ENCODE results near the gene MACROD2. TPM values are rescaled to one million over a fixed set of nuclear protein-coding genes. Genes with fewer than 3 reads are reported as not detected.

MACROD2 gene
- total RNA-seq, 1 experiment from 2014 or later, result 0.12 TPM

DNA sequence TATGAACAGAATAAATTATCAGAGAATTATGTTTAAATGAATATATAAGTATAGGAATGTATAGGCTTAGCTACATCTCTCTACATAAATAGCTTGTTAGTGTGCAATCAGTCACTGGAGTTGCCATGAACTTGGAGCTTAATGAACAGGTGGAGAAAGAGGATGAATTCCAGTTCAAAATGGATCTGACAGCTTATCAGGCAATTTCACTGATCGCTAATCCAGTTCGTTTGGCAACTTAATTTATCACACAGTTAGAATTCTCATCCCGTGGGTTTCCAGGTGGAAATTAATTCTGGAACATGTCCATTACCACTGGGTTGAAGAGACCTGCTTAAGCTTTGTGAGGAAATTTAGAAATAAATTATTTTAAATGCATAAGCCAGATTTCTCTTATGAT lies 118.1 kb downstream of the MACROD2 start:
- H3K9me3 ChIP-seq (replicated peaks), result no peaks in the 10 kb centered on the region; the same call in 1 of the 2 replicates
- no peaks in the 10 kb centered on the region for H3K27me3 ChIP-seq
- no peaks in the 10 kb centered on the region for H3K4me1 ChIP-seq
- no peak overlapping the region for H3K4me3 ChIP-seq
- no peaks in the 10 kb centered on the region for H3K36me3 ChIP-seq
- no peak overlapping the region for H3K27ac ChIP-seq
- DNase-seq, result no peak

DNA sequence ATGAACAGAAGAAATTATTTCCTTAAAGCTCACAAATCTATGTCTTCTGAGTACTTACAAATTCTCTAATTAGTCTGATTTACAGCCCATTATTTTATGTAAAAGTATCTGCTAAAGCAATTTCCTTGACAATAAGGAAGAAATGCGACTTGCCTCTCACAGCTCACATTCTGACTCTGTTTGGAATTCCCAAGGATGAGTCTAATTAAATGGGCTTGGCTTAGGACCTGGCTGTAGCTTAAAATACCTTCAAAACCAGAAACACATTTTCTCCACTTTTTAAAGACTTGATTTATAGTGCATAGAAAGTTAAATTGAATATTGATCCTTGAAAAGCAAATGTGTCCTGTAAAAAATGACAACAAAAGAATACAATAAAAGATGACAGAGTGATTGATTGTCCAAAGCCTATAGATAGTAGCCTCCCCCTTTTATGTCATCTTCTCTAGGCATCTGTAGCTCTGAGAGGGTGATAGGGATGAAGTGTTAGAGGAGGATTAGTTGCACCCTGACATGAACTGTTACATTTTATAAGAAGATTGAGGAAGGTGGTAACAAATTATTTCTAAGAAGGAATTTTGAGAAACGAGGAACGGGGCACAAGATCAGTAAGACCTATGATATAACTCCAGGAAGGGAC lies 118.9 kb downstream of the MACROD2 start:
- no peak for DNase-seq
- Histone ChIP-seq H3K36me3 (no peaks in the 10 kb centered on the region), H3K27ac (no peak overlapping the region), H3K4me3 (no peak overlapping the region), H3K9me3 (replicated peaks) (no peaks in the 10 kb centered on the region; the same call in 1 of the 2 replicates), H3K27me3 (no peaks in the 10 kb centered on the region), H3K4me1 (no peaks in the 10 kb centered on the region)

DNA sequence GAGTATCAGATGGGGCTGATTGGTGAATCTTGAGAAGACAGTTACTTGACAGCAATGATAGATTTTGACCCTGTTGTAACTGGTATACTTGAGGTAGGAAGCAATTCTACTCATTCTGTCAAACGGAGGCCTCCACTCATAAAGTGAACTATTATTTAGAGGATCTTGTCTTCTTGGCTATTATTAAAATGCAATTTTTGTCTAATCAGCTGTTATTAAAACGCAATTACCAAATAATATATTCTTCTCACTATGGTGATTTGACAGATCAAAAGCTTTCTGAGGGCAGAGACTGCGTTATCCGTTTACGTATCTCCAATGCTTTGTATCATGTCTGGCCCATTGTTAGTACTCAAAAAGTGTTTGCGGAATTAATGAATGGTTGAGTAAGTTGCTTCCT lies 120.7 kb downstream of the MACROD2 start:
- no peaks in the 10 kb centered on the region; the same call in 1 of the 2 replicates for H3K9me3 ChIP-seq (replicated peaks)
- no peaks in the 10 kb centered on the region for H3K36me3 ChIP-seq
- DNase-seq, result no peak
- H3K4me3 ChIP-seq, result no peak overlapping the region
- H3K27ac ChIP-seq, result no peak overlapping the region
- H3K4me1 ChIP-seq, result no peaks in the 10 kb centered on the region
- no peaks in the 10 kb centered on the region for H3K27me3 ChIP-seq

DNA sequence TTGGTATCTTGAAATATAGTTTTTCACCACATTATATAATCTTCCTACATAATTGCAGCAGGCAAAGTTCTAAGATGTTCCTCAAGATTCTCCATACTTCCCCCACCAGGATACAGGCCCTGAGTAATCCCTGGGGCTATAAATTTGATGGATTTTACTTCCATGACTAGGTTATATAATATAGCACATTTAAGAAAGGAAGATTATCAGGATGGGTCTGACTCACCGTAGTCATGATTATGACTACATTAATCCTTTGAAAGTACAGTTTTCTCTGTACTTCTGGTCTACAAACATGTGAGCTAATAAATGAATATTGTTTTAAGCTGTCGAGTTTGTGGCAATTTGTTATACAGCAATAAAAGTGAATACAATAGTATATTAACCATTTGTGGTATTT lies 122.5 kb downstream of the MACROD2 start:
- Histone ChIP-seq H3K4me1 (no peaks in the 10 kb centered on the region), H3K9me3 (replicated peaks) (no peaks in the 10 kb centered on the region; the same call in 1 of the 2 replicates), H3K27me3 (0 out of 2 replicates have a peak, but pooled peaks cover 6% of the 10 kb centered on the region), H3K36me3 (no peaks in the 10 kb centered on the region), H3K27ac (no peak overlapping the region), H3K4me3 (no peak overlapping the region)
- no peak for DNase-seq

DNA sequence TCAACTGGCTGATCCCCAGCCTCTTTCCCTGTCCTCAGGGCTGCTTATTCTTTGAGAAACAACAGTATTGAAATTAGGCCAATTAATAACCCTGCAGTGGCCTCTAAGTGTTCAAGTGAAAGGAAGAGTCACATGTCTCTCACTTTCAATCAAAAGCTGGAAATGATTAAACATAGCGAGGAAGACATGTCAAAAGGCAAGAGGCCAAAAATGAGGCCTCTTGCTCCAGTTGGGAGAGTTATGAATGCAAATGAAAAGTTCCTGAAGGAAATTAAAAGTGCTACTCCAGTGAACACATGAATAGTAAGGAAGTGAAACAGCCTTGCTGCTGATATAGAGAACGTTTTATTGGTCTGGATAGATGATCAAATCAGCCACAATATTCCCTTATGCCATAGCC lies 131.5 kb downstream of the MACROD2 start:
- H3K27ac ChIP-seq, result no peak overlapping the region
- H3K9me3 ChIP-seq (replicated peaks), result no peaks in the 10 kb centered on the region
- H3K36me3 ChIP-seq, result no peaks in the 10 kb centered on the region
- peaks cover 5% of the 10 kb centered on the region; the same call in 1 of the 2 replicates for H3K4me1 ChIP-seq
- H3K4me3 ChIP-seq, result no peak overlapping the region
- DNase-seq, result no peak
- H3K27me3 ChIP-seq, result peaks cover 7% of the 10 kb centered on the region; the same call in 1 of the 2 replicates

DNA sequence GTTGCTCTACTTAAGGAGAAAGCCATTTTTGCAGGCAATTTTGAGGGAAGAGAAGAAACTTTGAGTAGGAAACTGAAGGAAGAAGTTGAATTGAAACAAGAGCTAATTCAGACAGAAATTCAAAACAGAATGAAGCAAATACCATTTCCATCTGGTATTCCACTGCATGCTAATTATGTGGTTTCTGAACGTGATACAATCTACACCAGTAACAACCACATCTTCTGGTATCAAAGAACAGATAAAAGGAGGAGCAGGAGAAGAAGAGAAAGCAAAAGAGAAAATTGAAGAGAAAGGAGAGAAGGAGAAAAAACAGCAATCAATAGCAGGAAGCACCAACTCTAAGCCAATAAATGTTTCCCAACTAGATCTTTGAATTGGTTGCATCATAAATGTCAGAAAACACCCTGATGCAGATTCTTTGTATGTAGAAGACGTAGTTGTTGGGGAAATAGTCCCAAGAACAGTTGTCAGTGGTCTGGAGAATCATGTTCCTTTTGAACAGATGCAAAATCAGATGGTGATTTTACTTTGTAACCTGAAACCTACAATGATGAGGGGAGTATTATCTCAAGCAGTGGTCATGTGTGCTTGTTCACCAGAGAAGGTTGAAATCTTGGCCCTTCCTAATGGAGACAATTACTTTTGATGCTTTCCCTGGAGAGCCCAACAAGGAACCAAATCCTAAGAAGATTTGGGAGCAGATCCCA lies 132.4 kb downstream of the MACROD2 start:
- Histone ChIP-seq H3K27ac (no peak overlapping the region), H3K27me3 (peaks cover 1% of the 10 kb centered on the region; the same call in 1 of the 2 replicates), H3K4me1 (peaks cover 5% of the 10 kb centered on the region; the same call in 1 of the 2 replicates), H3K4me3 (no peak overlapping the region), H3K9me3 (replicated peaks) (no peaks in the 10 kb centered on the region), H3K36me3 (no peaks in the 10 kb centered on the region)
- DNase-seq, result peak in 1 of 2 experiments; percentile 55

DNA sequence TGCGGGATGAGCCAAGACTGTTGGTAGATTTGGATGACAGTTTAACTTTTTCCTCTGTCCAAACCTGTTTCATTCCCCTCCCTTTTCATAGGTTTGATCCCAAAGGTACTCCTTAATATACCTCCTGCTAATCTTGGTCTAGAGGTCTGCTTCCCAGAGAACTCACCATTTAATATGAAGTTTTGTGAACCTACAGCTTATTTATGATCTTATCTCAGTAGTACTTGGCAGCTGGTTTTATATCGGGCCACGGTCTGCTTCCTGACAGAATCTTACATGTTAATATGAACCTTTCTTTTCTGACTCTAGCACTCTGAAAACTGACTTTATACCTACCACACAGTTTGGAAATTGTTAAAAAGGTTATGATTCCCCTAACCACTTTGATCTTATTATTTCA lies 138.7 kb downstream of the MACROD2 start:
- Histone ChIP-seq H3K27me3 (peaks cover 2% of the 10 kb centered on the region; the same call in 1 of the 2 replicates), H3K9me3 (replicated peaks) (no peaks in the 10 kb centered on the region), H3K36me3 (no peaks in the 10 kb centered on the region), H3K4me1 (no peaks in the 10 kb centered on the region), H3K27ac (no peak overlapping the region), H3K4me3 (no peak overlapping the region)
- no peak for DNase-seq

DNA sequence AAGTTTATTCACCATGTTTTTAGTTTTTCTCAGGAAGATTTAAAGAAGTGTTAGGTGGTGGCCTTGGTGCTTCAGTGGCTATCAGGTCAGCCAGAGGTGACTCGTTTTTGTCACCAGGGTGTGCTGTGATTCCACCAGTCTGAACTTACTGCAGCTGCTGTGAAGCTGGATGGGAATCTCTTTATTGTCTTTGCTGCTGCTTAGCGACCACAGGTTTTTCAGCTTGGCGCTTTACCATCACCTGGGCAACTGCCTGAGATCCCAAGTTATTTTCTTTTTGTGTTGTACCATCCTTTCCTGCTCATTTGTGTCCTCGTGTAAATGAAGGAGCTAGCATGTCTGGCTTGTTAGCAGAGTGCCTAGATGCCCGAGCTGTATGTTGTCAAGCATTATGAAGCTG lies 146.9 kb downstream of the MACROD2 start:
- H3K9me3 ChIP-seq (replicated peaks), result no peaks in the 10 kb centered on the region
- no peaks in the 10 kb centered on the region for H3K36me3 ChIP-seq
- peaks cover 8% of the 10 kb centered on the region; the same call in 1 of the 2 replicates for H3K4me1 ChIP-seq
- H3K4me3 ChIP-seq, result no peak overlapping the region
- H3K27ac ChIP-seq, result no peak overlapping the region
- no peaks in the 10 kb centered on the region for H3K27me3 ChIP-seq
- DNase-seq, result peak; percentile 58 to 77

DNA sequence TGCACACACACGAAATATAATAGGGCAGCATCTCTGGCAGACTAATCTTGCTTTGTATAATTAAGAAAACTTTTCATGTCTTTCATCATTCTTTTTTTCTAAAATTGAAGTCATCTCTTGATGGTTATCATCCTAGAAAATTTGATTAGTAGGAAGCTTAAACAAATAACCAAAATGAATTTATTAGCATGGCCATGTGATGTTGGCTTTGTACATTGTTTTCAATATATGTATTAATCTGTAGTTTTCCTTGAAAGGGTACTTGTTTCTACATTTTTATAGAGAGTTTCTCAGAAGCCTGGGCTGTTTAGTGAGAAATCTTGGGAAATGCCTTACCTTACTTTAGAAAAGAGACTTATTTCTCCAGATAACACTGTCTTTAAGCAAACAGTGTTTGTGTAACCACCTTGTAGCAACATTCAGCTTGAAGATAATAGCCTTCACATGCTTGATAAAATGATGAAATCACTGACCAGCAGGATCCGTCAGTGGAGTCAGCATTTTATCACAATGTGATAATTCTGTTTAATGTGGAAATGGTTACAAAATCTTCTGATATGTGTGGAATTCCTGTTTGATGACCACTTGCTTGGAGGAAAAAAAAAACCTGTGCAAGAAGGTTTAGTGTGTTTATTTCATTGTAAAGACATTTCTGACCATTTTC lies 147.8 kb downstream of the MACROD2 start:
- no peaks in the 10 kb centered on the region for H3K27me3 ChIP-seq
- H3K27ac ChIP-seq, result no peak overlapping the region
- no peaks in the 10 kb centered on the region for H3K36me3 ChIP-seq
- no peak overlapping the region for H3K4me3 ChIP-seq
- no peak for DNase-seq
- H3K4me1 ChIP-seq, result peaks cover 8% of the 10 kb centered on the region; the same call in 1 of the 2 replicates
- no peaks in the 10 kb centered on the region for H3K9me3 ChIP-seq (replicated peaks)

DNA sequence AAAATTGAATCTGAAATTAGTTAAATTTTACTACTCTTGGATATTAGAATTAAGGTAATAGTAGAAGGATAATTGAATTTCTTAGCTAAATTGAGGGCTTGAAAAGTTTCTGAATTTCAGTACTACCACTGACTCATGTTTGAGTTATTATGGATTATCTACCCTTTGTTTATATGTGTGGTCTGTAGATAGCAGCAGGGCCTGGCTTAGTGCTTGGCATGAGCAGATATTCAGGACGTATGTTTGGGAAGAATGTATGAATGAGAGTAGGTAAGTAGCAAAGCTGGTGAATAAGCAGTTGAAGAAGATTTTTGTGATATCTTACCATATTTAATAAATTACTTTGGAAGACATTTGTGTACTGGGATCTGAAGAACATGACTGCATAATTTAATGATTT lies 152.7 kb downstream of the MACROD2 start:
- Histone ChIP-seq H3K4me1 (peaks cover 10% of the 10 kb centered on the region; the same call in 1 of the 2 replicates), H3K27ac (no peak overlapping the region), H3K27me3 (no peaks in the 10 kb centered on the region), H3K4me3 (no peak overlapping the region), H3K36me3 (no peaks in the 10 kb centered on the region), H3K9me3 (replicated peaks) (no peaks in the 10 kb centered on the region)
- peak in 1 of 2 experiments; percentile 22 for DNase-seq

DNA sequence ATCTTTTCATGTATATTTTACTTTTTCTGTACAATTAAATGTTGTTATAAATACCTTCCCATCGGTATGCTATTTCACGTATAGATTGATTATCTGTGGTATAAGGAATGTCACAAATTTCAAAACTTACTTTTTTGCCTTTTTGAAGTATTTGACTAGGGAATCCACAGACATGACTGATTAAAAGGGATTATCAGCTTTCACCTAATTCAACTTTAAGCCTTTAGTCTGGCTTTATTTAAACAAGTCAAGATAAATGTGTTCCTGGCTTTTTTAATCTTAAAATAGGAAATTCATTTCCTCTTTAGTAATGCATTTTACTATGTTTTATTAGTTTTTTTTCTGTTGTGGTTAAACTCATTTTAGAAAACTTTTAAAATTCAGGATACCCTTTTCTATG lies 160.0 kb downstream of the MACROD2 start:
- Histone ChIP-seq H3K4me1 (peaks cover 21% of the 10 kb centered on the region), H3K27me3 (no peaks in the 10 kb centered on the region), H3K4me3 (no peak overlapping the region), H3K36me3 (no peaks in the 10 kb centered on the region), H3K9me3 (replicated peaks) (0 out of 2 replicates have a peak, but pooled peaks cover 3% of the 10 kb centered on the region), H3K27ac (peak overlapping the region; percentile 11; the same call in 1 of the 2 replicates)
- no peak for DNase-seq

DNA sequence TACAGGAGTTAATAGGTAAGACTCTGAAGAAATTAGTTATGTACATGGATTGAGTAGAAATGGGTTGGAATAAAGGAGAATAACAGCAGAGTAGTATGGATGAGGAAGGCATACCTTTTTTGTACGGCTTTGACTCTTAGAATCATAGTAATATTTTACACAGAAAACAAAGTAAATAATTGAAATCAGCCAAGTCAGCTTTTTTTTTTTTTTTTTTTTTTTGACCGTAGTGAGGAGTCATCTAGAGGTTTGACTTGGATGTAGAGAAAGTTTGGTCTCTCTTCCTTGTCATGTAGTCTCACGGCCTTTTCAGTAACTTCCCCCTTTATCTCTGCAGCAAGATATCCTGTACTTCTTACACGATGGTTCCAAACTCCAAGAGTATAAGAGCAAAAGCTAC lies 183.2 kb downstream of the MACROD2 start:
- Histone ChIP-seq H3K4me1 (no peaks in the 10 kb centered on the region), H3K9me3 (replicated peaks) (no peaks in the 10 kb centered on the region; the same call in 1 of the 2 replicates), H3K36me3 (no peaks in the 10 kb centered on the region), H3K27me3 (no peaks in the 10 kb centered on the region), H3K27ac (no peak overlapping the region), H3K4me3 (no peak overlapping the region)
- no peak for DNase-seq

DNA sequence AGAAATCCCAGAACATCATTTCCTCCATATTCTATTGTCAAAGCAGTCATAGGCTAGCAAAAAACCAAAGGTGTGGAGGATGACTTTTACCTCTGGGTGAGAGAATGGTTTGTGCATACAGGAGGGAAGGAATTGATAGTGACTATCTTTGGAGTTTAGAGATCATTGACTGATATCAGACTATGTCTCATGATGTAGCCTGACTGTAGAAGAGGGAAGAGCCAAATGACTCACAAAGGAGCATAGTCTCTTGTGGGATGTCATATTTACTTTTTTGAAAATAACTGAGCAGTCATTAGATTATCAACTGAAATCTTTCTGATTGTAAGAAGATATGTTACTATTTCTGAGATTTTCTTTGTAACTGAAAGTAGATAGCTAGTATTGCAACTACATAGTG lies 183.6 kb downstream of the MACROD2 start:
- no peaks in the 10 kb centered on the region for H3K4me1 ChIP-seq
- H3K36me3 ChIP-seq, result no peaks in the 10 kb centered on the region
- no peak for DNase-seq
- no peak overlapping the region for H3K27ac ChIP-seq
- no peaks in the 10 kb centered on the region for H3K27me3 ChIP-seq
- no peaks in the 10 kb centered on the region; the same call in 1 of the 2 replicates for H3K9me3 ChIP-seq (replicated peaks)
- no peak overlapping the region for H3K4me3 ChIP-seq

DNA sequence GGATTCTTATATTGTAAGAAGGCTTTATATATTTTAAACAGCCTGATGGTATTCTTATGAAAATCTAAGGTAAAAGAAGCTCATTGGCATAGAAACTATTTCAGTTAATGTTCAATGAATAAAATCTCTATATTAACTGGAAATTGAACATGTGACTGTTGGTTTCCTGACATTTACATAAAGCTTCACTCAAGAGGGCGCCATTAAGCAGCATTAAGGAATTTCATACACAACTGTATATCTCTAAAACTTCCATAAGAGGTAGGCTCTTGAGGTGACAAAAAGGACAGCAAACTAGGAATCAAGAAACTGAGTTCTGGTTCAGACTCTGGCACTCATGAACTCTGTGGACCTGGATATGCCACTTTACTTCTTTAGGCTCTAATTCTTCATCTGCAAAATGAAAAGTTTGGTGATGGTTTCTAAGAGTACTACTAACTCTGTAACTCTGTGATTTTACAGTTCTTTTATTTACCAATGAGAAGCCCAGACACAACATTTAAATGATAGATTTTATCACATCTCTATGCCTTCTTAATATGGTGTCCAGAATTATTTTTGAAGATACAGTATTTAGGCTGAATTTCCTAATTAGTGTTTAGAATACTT lies 194.6 kb downstream of the MACROD2 start:
- no peaks in the 10 kb centered on the region for H3K9me3 ChIP-seq (replicated peaks)
- no peaks in the 10 kb centered on the region for H3K4me1 ChIP-seq
- no peak overlapping the region for H3K27ac ChIP-seq
- H3K27me3 ChIP-seq, result no peaks in the 10 kb centered on the region
- H3K36me3 ChIP-seq, result no peaks in the 10 kb centered on the region
- no peak overlapping the region for H3K4me3 ChIP-seq
- DNase-seq, result peak in 1 of 2 experiments; percentile 62

DNA sequence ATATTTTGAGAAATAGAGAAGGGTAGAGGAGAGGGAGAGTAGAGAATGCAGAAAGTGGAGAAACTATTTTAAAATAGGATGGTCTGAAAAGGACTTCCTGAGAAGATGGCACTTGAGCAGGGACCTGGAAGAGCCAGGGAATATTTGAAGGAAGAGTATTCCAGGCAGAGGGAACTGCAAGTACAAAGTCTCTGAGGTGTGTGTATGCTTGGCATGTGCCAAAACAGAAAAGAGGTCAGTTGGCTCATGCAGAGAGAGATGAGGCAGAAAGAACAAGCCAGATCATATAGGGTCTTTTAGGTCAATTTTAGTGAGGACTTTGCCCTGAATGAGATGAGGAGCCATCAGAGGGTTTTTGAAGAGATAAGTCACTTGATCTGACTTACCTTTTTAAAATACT lies 196.2 kb downstream of the MACROD2 start:
- Histone ChIP-seq H3K27me3 (no peaks in the 10 kb centered on the region), H3K4me1 (no peaks in the 10 kb centered on the region)

More for the DNA sequence above, 196.2 kb downstream of the MACROD2 start:
- Histone ChIP-seq H3K9me3 (replicated peaks) (no peaks in the 10 kb centered on the region), H3K27ac (no peak overlapping the region), H3K4me3 (no peak overlapping the region), H3K36me3 (no peaks in the 10 kb centered on the region)
- no peak for DNase-seq
